ENCODE data around the gene PLCL2. TPM values are rescaled to one million over a fixed set of nuclear protein-coding genes. Genes with fewer than 3 reads are reported as not detected.
"Not testable (repeated sequence)": the region's sequence is repeated elsewhere in the genome, so short reads cannot be mapped to it uniquely, and the experiment has no call there.

PLCL2 gene
- total and polyA plus RNA-seq, 4 donors = 1.0 to 16.7 (median 7.1) TPM

DNA sequence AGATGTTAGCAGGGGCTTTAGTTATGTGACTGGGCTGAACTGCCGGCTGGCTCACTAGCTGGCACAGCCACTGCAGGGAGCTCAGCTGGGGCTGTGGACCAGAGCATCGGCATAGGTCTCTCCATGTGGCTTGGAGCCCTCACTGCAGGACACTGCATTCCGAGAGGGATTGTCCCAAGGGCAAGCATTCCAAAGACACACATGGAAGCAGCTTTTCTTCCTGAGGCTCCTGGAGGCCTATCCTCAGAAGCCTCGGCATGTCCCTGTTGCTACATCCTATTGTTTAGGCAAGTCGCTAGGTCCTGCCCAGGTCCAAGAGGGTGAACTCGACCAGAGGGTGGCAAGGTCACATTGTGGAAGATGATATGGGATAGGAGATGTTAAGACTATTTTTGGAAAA lies 209.8 kb downstream of the PLCL2 start:
- Histone ChIP-seq H3K4me3 (no peak overlapping the region), H3K9ac (ENCODE audit: insufficient read depth in 1 of 2, low read length in 2 of 2) (no peak overlapping the region), H3K36me3 (ENCODE audit: control insufficient read depth in 4 of 4, insufficient read depth in 4 of 4, low read length in 4 of 4) (peaks cover 0 to 13% (median 0%) of the 10 kb centered on the region in 4 donors), H3K9me3 (ENCODE audit: control insufficient read depth in 4 of 4, insufficient read depth in 3 of 4, low read length in 3 of 4) (no peaks in the 10 kb centered on the region), H3K4me1 (ENCODE audit: control insufficient read depth in 5 of 5, insufficient read depth in 5 of 5, low read length in 5 of 5) (no peaks in the 10 kb centered on the region), H3K27ac (ENCODE audit: low read depth in 1 of 2, low read length in 1 of 2) (no peak overlapping the region), H3K27me3 (ENCODE audit: control insufficient read depth in 3 of 3, insufficient read depth in 3 of 3, low read length in 2 of 3) (no peaks in the 10 kb centered on the region)
- TF ChIP-seq, protein P1, sequence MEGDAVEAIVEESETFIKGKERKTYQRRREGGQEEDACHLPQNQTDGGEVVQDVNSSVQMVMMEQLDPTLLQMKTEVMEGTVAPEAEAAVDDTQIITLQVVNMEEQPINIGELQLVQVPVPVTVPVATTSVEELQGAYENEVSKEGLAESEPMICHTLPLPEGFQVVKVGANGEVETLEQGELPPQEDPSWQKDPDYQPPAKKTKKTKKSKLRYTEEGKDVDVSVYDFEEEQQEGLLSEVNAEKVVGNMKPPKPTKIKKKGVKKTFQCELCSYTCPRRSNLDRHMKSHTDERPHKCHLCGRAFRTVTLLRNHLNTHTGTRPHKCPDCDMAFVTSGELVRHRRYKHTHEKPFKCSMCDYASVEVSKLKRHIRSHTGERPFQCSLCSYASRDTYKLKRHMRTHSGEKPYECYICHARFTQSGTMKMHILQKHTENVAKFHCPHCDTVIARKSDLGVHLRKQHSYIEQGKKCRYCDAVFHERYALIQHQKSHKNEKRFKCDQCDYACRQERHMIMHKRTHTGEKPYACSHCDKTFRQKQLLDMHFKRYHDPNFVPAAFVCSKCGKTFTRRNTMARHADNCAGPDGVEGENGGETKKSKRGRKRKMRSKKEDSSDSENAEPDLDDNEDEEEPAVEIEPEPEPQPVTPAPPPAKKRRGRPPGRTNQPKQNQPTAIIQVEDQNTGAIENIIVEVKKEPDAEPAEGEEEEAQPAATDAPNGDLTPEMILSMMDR (IDR thresholded peaks at IDR 0.05; ENCODE audit: control extremely low read depth, extremely low read depth) = no peak
- WGBS, 2 donors = 70 to 78% methylated on average over 6 of the region's 6 CpGs
- DNase-seq = no peak
- ATAC-seq (ENCODE audit: insufficient read depth, low FRiP score) = no peak

DNA sequence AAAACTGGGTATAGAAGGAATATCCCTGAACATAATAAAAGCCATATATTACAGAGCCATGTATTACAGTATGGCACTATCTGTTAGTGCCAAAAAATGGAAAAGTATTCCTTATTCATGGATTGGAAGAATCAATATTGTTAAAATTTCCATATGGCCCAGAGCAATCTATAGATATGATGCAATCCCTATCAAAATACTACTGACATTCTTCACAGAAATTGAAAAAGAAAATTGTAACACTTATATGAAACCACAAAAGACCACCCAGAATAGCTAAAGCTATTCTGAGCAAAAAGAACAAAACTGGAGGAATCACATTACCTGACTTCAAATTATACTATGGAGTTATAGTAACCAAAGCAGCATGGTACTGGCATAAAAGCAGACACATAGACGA lies 218.8 kb downstream of the PLCL2 start:
- DNase-seq (no peak), ATAC-seq (ENCODE audit: insufficient read depth, low FRiP score) (no peak)
- Histone ChIP-seq H3K9ac (ENCODE audit: insufficient read depth in 1 of 2, low read length in 2 of 2) (no peak overlapping the region), H3K4me1 (ENCODE audit: control insufficient read depth in 5 of 5, insufficient read depth in 5 of 5, low read length in 5 of 5) (no peaks in the 10 kb centered on the region), H3K36me3 (ENCODE audit: control insufficient read depth in 4 of 4, insufficient read depth in 4 of 4, low read length in 4 of 4) (no peaks in the 10 kb centered on the region), H3K27me3 (ENCODE audit: control insufficient read depth in 3 of 3, insufficient read depth in 3 of 3, low read length in 2 of 3) (no peaks in the 10 kb centered on the region), H3K9me3 (ENCODE audit: control insufficient read depth in 4 of 4, insufficient read depth in 3 of 4, low read length in 3 of 4) (no peaks in the 10 kb centered on the region), H3K27ac (ENCODE audit: low read depth in 1 of 2, low read length in 1 of 2) (no peak overlapping the region), H3K4me3 (no peak overlapping the region)
- TF ChIP-seq, protein P1 (IDR thresholded peaks at IDR 0.05; ENCODE audit: control extremely low read depth, extremely low read depth) = no peak
- WGBS, 2 donors = 82 to 94% methylated on average over 1 of the region's 1 CpG

DNA sequence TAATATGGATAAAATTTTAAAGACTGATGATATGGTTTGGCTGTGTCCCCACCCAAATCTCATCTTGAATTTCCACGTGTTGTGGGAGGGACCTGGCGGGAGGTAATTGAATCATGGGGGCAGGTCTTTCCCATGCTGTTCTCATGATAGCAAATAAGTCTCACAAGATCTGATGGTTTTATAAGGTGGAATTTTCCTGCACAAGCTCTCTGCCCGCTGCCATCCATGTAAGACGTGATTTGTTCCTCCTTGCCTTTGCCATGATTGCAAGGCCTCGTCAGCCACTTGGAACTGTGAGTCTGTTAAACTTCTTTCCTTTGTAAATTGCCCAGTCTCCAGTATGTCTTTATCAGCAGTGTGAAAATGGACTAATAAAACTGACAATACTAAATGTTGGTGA lies 222.0 kb downstream of the PLCL2 start:
- not testable (repeated sequence) for ATAC-seq (ENCODE audit: insufficient read depth, low FRiP score); H3K9ac ChIP-seq (ENCODE audit: insufficient read depth in 1 of 2, low read length in 2 of 2); H3K27me3 ChIP-seq (ENCODE audit: control insufficient read depth in 3 of 3, insufficient read depth in 3 of 3, low read length in 2 of 3); H3K9me3 ChIP-seq (ENCODE audit: control insufficient read depth in 4 of 4, insufficient read depth in 3 of 4, low read length in 3 of 4); DNase-seq; H3K4me3 ChIP-seq; H3K36me3 ChIP-seq (ENCODE audit: control insufficient read depth in 4 of 4, insufficient read depth in 4 of 4, low read length in 4 of 4); H3K27ac ChIP-seq (ENCODE audit: low read depth in 1 of 2, low read length in 1 of 2); H3K4me1 ChIP-seq (ENCODE audit: control insufficient read depth in 5 of 5, insufficient read depth in 5 of 5, low read length in 5 of 5)
- WGBS, 2 donors = 96% methylated on average over 5 of the region's 5 CpGs

DNA sequence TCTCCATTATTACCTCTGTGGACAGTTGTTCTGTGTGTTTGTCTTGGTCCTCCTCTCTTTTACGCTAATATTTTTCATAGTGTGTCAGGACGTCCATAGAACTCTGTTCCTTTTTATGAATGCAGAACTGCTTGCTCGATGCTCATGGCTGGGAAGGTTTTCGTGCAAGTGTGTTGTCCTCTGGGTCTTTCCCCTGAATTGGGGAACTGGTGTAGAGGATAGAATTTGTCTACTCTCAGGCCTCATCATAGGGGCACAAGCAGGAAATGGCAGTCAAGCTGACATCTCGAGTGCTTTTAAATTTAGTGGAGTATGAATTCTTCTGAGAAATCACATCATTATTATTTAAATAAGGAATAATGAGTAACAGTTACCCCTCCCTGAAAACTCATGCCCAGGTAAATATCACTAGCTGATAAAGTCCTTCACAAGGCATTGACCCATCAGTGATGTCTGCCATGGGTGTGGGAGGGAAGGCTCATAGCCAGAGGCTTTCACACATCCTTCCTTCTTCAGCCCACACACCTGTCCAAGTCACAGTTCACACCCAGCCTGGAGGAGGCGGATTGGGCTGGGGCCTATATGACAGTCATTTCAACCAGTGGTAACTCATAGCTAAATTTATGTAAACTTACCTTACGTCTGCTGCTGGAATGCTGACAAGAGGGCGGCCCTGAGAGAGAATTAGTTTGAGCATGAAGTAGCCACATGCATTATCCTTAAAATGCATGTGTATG lies 226.1 kb downstream of the PLCL2 start:
- no peak for ATAC-seq (ENCODE audit: insufficient read depth, low FRiP score)
- H3K27me3 ChIP-seq (ENCODE audit: control insufficient read depth in 3 of 3, insufficient read depth in 3 of 3, low read length in 2 of 3) = no peaks in the 10 kb centered on the region
- WGBS, 2 donors = 60 to 64% methylated on average over 8 of the region's 8 CpGs
- no peak overlapping the region for H3K27ac ChIP-seq (ENCODE audit: low read depth in 1 of 2, low read length in 1 of 2)
- DNase-seq = no peak
- peaks cover 0 to 3% (median 0%) of the 10 kb centered on the region in 4 donors for H3K9me3 ChIP-seq (ENCODE audit: control insufficient read depth in 4 of 4, insufficient read depth in 3 of 4, low read length in 3 of 4)
- TF ChIP-seq, protein P1 (IDR thresholded peaks at IDR 0.05; ENCODE audit: control extremely low read depth, extremely low read depth) = no peak
- no peaks in the 10 kb centered on the region for H3K36me3 ChIP-seq (ENCODE audit: control insufficient read depth in 4 of 4, insufficient read depth in 4 of 4, low read length in 4 of 4)
- H3K4me1 ChIP-seq (ENCODE audit: control insufficient read depth in 5 of 5, insufficient read depth in 5 of 5, low read length in 5 of 5) = no peaks in the 10 kb centered on the region
- H3K9ac ChIP-seq (ENCODE audit: insufficient read depth in 1 of 2, low read length in 2 of 2) = no peak overlapping the region
- H3K4me3 ChIP-seq = no peak overlapping the region
